NOMO-1 treated with dmso at 0.1 percent for 144 hours (cell line): ENCODE results near the gene MAGEC2.

Experiments
- DNase-seq: peaks from one replicate; lab custom pipeline; 2025; ENCODE audit not compliant: unreplicated experiment; lab: John Stamatoyannopoulos, UW

MAGEC2 gene, protein sequence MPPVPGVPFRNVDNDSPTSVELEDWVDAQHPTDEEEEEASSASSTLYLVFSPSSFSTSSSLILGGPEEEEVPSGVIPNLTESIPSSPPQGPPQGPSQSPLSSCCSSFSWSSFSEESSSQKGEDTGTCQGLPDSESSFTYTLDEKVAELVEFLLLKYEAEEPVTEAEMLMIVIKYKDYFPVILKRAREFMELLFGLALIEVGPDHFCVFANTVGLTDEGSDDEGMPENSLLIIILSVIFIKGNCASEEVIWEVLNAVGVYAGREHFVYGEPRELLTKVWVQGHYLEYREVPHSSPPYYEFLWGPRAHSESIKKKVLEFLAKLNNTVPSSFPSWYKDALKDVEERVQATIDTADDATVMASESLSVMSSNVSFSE

DNA sequence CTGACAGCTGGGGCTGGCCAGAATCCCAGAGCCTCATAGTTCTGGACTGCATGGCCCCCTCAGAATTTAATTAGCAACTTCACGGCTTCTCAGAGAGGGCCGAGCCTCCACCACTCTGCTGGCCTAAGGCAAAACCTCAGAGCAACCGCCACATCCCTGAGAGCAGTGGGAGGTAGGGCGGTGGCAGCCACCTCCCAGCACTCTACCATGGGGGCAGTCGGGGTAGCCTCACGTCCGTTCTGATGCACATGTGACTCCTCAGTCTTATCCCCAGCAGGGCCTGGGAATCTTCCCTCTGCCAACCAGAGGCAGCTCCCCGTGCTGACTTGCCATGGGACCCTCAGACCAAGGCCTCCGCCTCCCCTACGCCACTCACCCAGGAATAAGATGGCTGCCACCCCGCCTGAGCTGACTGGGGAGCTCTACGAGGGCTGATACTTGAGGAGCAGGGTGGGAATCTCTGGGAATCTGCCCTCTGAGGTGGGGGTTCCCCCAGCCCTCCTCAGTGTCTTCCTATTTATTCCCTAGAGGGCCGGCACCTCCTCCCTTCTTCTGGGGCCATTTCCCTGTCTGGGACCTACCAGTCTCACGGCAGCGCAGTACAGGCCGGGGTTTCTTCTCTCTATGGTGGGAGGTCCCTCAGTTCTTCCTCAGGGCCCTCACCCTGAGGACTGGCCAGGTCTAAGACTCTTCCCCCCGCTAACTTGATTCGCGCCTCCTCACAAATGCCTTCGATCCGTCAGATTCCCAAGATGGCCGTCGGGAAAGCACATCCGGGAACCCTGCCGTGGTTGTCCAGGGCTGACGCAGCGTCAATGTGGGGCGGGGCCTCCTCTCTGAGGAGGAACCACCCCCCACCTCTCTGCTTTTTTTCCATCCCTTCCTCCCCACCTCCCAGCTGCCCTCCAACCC, at the start of gene MAGEC2:
TSS of gene MAGEC2 (minus strand) at position 769 of the 912 bp plus-strand sequence. CDS start 1,303 bp downstream, outside the sequence.
- no peak for DNase-seq

DNA sequence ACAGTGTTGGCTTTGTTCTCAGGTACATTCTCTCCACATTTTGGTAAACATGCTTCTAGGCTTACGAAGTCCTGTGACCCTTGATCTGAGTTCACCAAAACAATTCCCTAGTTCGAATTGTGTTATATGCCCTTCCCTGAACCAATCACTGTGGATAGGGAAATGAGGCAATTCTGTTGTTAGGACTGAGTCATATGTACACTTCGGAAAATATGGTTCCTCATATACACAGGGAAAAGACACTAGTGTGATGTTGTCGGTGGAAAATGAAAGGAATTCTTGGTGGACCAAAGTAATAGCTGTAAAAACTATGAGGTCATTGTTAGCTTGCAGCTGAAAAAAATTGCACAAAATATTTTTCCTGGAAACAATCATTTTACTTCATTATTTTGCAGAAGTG, 46.6 kb upstream of the MAGEC2 start:
- DNase-seq = no peak

DNA sequence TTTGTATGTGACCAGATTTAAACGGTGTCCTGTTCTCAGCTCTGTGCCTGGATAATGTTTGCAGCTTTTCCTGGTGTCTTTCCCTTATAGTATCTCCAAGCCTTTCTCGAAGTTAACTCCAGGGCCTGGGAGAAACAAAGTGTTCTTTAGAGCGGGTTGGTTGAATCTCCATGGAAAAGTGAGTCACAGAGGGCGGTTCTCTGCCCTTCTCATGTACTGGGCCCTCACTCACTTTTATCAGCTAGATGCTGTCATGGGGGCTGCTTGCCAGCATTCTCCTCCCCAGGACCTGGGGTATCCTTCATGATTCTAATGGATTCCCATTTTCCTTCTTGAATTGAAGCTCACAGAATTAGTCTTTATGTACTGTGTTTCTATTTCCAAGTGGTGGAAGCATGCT, 46.1 kb upstream of the MAGEC2 start:
- DNase-seq = no peak

DNA sequence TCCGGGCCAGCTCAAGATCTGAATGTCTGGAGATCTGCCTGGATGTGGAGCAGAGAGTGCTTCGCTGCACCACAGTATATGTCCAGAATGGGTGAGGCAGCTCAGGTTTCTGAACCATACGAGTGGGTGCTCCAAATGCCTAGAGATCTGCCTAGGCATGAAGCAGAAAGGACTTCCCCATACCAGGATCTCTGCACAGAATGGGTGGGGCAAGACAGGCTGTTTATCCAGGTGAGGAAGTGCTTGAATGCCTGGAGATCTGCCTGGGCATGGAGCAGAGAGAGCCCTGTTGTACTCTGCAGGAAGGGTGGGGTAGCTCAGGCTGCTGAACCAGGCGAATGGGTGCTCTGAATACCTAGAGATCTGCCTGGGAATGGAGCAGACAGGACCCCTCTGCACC, 45.4 kb upstream of the MAGEC2 start:
- DNase-seq = no peak

DNA sequence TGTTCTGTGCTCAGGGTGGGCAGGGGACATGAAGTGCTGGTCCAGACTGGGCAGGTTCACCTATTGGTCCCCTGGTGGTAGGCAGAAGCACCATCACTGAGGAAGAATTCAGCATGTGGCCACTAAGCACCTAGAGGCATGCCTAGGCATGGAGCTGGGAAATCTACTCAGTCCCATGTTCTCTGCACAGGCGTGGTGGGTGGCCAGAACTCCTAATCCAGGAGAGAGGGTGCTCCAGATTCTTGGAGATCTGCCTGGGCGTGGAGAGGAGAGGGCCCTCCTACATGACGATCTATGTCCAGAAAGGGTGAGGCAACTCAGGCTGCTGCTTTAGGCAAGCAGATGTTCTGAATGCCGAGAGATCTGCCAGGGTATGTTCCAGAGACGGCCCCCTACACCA, 44.6 kb upstream of the MAGEC2 start:
- no peak for DNase-seq

DNA sequence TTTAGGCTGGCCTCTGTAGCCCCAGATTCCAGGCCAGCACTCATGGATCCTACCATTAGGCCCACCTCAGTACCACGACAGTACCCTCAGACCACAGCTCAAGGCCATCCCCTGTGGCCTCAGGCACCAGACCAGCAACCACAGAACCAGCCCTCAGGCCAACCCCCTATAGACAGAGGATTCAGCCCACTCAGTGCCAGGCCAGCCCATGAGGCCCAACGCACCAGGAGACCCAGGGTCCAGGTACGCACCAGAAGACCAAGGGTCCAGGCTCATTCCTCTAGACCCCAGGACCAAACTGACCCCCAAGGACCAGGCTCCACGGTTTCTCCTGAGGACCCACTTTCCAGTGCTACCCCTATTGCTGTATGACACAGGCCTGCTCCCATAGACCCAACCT, 39.5 kb upstream of the MAGEC2 start:
- no peak for DNase-seq

DNA sequence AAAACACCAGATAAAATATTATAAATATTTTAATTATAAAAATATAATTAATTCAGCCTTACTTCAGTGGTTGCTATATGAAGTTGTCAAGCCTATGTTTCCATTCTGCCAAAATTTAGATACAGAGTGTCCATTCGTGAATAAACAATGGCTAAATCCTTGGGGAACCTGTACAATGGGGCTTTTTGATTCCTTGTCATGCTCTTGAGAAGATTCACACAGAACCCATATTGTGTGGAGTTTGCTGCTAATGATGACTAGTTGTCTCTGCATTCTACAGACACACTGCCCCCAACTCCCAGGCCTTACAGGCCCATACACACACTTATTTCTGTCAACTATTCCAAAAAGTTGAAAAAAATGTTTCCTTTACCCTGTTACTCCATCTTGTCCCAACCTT, 33.4 kb upstream of the MAGEC2 start:
- DNase-seq = no peak

DNA sequence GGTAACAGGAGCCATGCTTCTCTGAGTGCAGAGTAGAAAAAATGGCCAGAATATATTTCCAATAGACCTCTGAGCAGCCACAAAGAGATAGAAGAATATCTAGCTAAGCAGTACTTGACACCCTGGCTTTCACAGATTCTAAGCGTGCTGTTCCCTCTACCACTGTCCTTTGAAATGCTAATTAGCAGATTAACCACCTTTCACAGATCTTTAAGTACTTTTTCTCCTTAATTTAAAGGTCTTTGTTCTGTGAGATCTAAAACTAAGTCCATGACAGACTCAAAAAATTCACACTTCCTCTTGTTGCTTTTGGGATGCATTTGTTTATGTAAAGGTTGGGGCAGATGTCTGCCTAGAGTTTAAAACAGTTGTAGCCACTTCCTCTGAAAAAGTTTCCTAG, 28.3 kb upstream of the MAGEC2 start:
- no peak for DNase-seq

DNA sequence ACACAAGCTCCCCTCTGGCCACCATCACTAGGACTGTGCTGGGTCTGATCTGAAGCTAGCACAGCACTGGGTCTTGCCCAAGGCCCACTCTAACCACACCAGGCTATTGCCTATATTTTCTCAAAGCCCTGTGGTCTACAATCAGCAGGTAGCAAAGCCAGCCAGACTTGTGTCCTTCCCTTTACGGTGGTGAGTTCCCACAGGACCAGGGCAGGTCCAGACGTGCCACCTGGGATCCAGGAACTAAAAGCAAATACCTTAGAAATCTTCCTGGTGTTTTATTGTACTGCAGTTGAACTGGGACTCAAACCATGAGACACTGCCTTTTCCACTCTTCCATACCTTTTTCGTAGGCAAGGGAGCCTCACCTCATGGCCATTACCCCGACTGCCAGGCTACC, 9.0 kb upstream of the MAGEC2 start:
- no peak for DNase-seq

DNA sequence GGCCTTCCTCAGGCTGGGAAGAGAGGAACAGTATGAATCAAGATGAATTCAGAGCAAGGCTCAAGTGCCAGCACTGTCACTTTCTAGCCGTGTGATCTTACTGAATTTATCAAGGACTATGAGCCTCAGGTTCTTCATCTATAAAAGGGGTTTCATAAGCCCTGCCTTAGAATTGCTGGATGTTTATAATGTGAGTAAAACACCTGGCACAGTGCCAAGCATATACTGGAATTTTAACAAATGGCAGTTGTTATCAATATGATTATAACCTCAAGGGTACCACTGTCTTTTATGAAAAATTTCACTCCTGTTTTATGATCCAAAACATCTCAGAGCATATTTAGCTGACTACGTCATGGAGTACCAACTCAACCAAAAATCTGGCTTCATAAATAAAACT, 4.0 kb downstream of the MAGEC2 start:
- DNase-seq = no peak

DNA sequence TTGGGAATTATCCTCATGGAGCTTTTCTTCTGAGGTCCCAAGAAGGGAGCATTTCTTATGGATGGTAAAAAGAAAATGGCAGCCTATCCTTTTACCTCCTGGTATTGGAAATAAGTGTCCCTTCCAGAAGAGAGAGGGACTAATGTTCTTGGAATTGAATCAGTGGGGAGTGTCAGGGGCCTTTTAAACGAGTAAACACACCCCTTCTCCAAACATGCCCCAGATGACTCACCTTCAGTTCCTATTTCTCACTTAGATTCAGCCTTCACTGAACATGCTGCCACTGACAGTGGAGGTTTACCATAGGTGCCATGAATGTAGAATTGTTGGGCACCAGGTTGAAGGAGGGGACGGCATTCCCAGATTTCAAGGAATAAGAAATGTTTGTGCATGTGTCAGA, 19.0 kb downstream of the MAGEC2 start:
- no peak for DNase-seq

DNA sequence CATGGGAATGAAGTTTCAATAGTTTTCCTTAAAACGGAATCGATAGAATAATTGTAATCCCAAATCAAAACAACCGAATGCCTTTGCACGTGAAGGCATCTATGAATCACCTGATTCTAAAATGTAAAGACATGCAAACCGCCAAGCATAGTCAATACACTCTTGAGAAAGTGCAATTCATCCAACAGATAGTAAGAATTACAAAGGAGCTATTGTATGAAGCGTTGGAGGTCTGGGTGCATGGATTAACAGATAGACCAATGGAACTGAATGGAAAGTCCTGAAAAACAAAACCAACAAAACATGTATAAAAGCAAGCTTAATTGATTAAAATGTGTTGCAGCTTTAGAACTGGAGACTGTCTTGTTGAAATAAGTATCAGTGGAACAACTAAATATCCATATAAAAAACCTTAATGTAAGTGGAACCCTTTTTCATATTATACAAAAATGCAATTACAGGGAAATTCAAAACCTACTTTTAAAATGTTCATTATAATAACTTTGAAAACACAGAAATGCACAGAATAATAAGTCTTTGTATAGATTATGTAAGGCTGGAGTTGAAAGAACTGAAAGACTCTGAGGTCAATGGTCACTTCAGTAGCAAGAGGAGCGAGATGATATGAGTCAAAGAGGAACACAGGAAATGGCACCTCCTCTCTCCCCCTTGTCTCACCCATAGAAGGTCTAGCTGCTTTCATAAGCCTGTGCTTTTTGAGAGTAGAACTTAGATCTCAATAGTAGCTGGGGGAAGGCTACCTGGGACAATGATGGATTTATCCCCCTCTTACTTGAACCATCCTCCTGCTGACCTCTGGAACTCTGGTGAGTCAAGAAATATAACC, 20.1 kb downstream of the MAGEC2 start:
- no peak for DNase-seq

DNA sequence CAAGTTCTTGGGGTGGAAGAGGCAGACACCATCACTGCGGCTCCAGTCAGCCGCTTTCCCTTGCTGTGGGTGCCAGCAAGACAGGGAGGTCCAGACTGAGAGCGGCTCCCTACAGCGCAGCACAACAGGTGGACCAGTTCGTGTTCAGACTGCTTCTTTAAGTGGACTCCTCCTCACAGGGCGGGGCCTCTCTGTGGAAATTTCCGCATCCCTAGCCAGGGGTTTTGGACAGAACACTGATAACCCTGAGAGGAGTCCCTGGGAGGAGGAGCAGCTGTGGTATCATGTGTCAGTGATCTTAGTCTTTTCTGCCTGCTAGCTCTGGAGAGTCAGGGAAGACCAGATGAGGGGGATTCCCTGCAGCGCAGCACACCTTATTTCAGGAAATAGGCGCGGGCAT, 48.5 kb downstream of the MAGEC2 start:
- DNase-seq = no peak
